SU-DHL-6 (cell line): ENCODE measurements around the gene RBMS3.

Source experiments
- EZH2phosphoT487 ChIP-seq: fragments of 200-600 bp; sonication (generic), shearing (Covaris generic); conservative IDR thresholded peaks from 2 replicates; pipeline ENCODE4 v1.6.1; 2018; ENCODE audit warnings: mild to moderate bottlenecking, antibody characterized with exemption, low read length, moderate library complexity, mixed read lengths
- TF ChIP-seq, protein P1 (sequence below): fragments of 200-600 bp; sonication (generic); IDR thresholded peaks from one replicate; pipeline ENCODE4 v1.5.1; 2017; ENCODE audit warnings: antibody characterized with exemption, mild to moderate bottlenecking, low read length, moderate library complexity; ENCODE audit not compliant: insufficient read depth, poor library complexity, severe bottlenecking

DNA sequence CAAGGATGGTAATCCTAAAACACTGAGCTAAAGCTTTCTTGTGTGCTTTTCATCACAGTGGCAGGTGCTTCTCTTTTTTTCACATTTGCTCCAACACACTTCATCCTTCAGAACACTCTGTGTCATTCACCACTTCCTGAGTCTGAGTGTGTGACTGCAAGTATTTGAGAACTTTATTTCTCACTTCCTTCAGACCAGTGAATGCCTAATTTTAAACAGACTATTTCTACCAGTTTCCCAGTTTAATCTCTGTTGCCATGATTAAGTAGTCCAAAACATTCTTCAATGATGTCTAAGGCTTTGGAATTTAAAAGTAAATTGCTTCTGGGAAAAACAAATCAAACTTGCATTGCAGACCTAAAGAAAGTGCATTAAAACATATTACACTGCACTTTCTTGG lies 541.2 kb downstream of the RBMS3 start:
- TF ChIP-seq, protein P1, sequence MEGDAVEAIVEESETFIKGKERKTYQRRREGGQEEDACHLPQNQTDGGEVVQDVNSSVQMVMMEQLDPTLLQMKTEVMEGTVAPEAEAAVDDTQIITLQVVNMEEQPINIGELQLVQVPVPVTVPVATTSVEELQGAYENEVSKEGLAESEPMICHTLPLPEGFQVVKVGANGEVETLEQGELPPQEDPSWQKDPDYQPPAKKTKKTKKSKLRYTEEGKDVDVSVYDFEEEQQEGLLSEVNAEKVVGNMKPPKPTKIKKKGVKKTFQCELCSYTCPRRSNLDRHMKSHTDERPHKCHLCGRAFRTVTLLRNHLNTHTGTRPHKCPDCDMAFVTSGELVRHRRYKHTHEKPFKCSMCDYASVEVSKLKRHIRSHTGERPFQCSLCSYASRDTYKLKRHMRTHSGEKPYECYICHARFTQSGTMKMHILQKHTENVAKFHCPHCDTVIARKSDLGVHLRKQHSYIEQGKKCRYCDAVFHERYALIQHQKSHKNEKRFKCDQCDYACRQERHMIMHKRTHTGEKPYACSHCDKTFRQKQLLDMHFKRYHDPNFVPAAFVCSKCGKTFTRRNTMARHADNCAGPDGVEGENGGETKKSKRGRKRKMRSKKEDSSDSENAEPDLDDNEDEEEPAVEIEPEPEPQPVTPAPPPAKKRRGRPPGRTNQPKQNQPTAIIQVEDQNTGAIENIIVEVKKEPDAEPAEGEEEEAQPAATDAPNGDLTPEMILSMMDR = no peak
- TF ChIP-seq EZH2phosphoT487 = no peak
